K562 (cell line): Measurements from ENCODE around the gene POLL. TPM values are rescaled to one million over a fixed set of nuclear protein-coding genes. Genes with fewer than 3 reads are reported as not detected.

Experiments used
- ELF4 ChIP-seq: fragments of 450-650 bp; formaldehyde crosslinking; IDR thresholded peaks from 2 replicates; pipeline ENCODE4 v1.4.0; 2022; ENCODE audit warnings: missing genetic modification characterization
- ELK3 ChIP-seq: fragments of 450-650 bp; formaldehyde crosslinking; IDR thresholded peaks from 2 replicates; pipeline ENCODE4 v1.4.0; 2020; ENCODE audit warnings: mild to moderate bottlenecking
- KLF10 ChIP-seq: fragments of 250-450 bp; sonication (Bioruptor Pico); IDR thresholded peaks from 2 replicates; pipeline ENCODE4 v1.6.1; 2021; ENCODE audit warnings: matching md5 sums
- PBX2 ChIP-seq, 2 experiments: IDR thresholded peaks in 1 of 2; conservative IDR thresholded peaks in 1 of 2; 2 replicates each; pipeline ENCODE4 v1.6.1; 2016; ENCODE audit warnings: low read depth in 2 of 2, mild to moderate bottlenecking in 1 of 2, missing compliant biosample characterization in 1 of 2, missing genetic modification characterization in 1 of 2, moderate library complexity in 1 of 2
- PRDM10 ChIP-seq: fragments of 450-650 bp; IDR thresholded peaks from 2 replicates; pipeline ENCODE4 v1.6.1; 2018; ENCODE audit not compliant: partially characterized antibody
- SMARCC2 ChIP-seq: fragments of 450-650 bp; IDR thresholded peaks from 2 replicates; pipeline ENCODE4 v1.6.1; 2017; ENCODE audit warnings: antibody characterized with exemption, moderate library complexity, mild to moderate bottlenecking, low read depth
- SRSF3 ChIP-seq: fragments of 200-400 bp; formaldehyde crosslinking; IDR thresholded peaks from 2 replicates; pipeline ENCODE4 v1.6.1; 2016; ENCODE audit warnings: mild to moderate bottlenecking, low read length, moderate library complexity; ENCODE audit not compliant: insufficient read depth
- ZNF12 ChIP-seq: sonication (generic); formaldehyde crosslinking; IDR thresholded peaks from 2 replicates; pipeline ENCODE4 v1.4.0; 2020; ENCODE audit warnings: mild to moderate bottlenecking, missing genetic modification reagents
- polyA plus RNA-seq, 8 experiments: library from polyadenylated mRNA; depleted of rRNA in 4 of 8; stranded (reverse) in 5 of 8; unstranded in 3 of 8; fragments of >200 nt; fragmentation: Nextera tagmentation in 2 of 8; fragmentation: Illumina TruSeq in 1 of 8; extraction: Ambion mirVana in 2 of 8; extraction: Trizol in 1 of 8; gene quantifications; 2 replicates each; pipeline versions ENCODE4 v1.2.1 to v1.2.3, GENCODE V29; 2011 to 2014; ENCODE audit warnings: inconsistent platforms in 1 of 8, missing spikeins in 1 of 8
- total RNA-seq, 7 experiments: library from RNA; depleted of rRNA in 6 of 7; stranded (reverse); fragments of >200 nt in 6 of 7; fragmentation: Illumina TruSeq in 2 of 7; extraction: Trizol in 2 of 7; gene quantifications; 2 replicates each; pipeline versions ENCODE4 v1.2.1 to v1.2.3, GENCODE V29; 2011 to 2021; ENCODE audit warnings: low replicate concordance in 1 of 7
- TF ChIP-seq, protein P1 (sequence below): fragments of 450-650 bp; IDR thresholded peaks from 2 replicates; pipeline ENCODE4 v1.6.1; 2016; ENCODE audit warnings: borderline replicate concordance

Gene POLL
- total and polyA plus RNA-seq, 9 of the 15 experiments (the other 6 are each of a cell fraction or from before 2014, with no cell fraction given) = 1.2 to 18.7 (median 10.9) TPM

DNA sequence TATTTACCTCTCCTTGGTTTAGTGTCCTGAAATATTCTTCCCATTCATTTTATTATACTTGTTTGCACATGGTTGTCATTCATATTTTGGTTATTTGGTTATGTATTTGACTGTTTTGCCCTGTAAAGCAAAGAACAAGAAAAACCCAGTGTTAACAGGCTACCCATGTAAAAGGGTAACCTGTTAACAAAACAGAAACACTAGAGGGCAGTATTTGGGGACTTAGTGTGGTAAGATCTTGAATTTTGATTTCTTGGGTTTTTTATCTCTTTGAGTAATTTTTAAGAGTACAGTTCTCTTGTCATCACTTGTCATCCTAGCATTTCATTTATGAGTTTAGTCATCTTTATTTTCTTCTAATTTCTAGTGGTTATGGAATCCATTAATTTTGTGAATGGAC lies 51.3 kb downstream of the POLL start (continued):
- TF ChIP-seq PRDM10 = no peak
- TF ChIP-seq PBX2 (CRISPR knock-in tag; IDR thresholded peaks at IDR 0.05; ENCODE audit: low read depth) = no peak
- peak; percentile 32; the same call in 1 of the 2 replicates for TF ChIP-seq PBX2 (tag; conservative IDR thresholded peaks at IDR 0.05; ENCODE audit: low read depth)
- no peak for TF ChIP-seq ELF4 (CRISPR knock-in tag)
- TF ChIP-seq SMARCC2 = peak; percentile 45; the same call in 1 of the 2 replicates
- TF ChIP-seq, protein P1, sequence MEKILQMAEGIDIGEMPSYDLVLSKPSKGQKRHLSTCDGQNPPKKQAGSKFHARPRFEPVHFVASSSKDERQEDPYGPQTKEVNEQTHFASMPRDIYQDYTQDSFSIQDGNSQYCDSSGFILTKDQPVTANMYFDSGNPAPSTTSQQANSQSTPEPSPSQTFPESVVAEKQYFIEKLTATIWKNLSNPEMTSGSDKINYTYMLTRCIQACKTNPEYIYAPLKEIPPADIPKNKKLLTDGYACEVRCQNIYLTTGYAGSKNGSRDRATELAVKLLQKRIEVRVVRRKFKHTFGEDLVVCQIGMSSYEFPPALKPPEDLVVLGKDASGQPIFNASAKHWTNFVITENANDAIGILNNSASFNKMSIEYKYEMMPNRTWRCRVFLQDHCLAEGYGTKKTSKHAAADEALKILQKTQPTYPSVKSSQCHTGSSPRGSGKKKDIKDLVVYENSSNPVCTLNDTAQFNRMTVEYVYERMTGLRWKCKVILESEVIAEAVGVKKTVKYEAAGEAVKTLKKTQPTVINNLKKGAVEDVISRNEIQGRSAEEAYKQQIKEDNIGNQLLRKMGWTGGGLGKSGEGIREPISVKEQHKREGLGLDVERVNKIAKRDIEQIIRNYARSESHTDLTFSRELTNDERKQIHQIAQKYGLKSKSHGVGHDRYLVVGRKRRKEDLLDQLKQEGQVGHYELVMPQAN = no peak
- TF ChIP-seq ZNF12 = no peak
- TF ChIP-seq KLF10 (CRISPR knock-in tag) = no peak
- TF ChIP-seq ELK3 (CRISPR knock-in tag) = no peak
- no peak for TF ChIP-seq SRSF3
